ENCODE data around the gene OTUD6A.

- TF ChIP-seq POLR2A (IDR thresholded peaks at IDR 0.05; ENCODE audit: low read length) (no peak), GATA1 (IDR thresholded peaks at IDR 0.05; ENCODE audit: low read depth, low read length) (no peak)
Measured at GRCh38 chrX:70062076-70062475, at the start of gene OTUD6A.

Data from erythroblast (primary cell).